ENCODE results near the gene FOS. TPM values are rescaled to one million over a fixed set of nuclear protein-coding genes. Genes with fewer than 3 reads are reported as not detected.

The FOS gene
- total and polyA plus RNA-seq, 2 experiments from 2014 or later: 107 to 124 TPM

- no peaks in the 10 kb centered on the region for H3K9me2 ChIP-seq (ENCODE audit: insufficient read depth)
- in situ Hi-C loops (cut with MboI): loop anchor here (10.0 kb wide), 1 partner anchor 170 kb away; no protein-coding TSS in a partner anchor
- TF ChIP-seq EZH2phosphoT487 (IDR thresholded peaks at IDR 0.05; ENCODE audit: insufficient read depth, low read depth) (no peak), EZH2 (IDR thresholded peaks at IDR 0.05; ENCODE audit: insufficient read depth, poor library complexity, severe bottlenecking) (no peak)
- no peaks in the 10 kb centered on the region for H3K9me3 ChIP-seq (ENCODE audit: low read depth)
- WGBS, 2 experiments (ENCODE audit: low coverage in 1 of 2, low lambda C conversion rate in 2 of 2, missing lambda C conversion rate in 2 of 2): 69 to 70% methylated on average over 4 of the region's 4 CpGs
- H3K27ac ChIP-seq: no peak overlapping the region
- no peak overlapping the region for H3K4me3 ChIP-seq
- H4K20me1 ChIP-seq (ENCODE audit: insufficient read depth): no peaks in the 10 kb centered on the region
- no peak overlapping the region for H2AFZ ChIP-seq
- H3K27me3 ChIP-seq (replicated peaks; ENCODE audit: insufficient read depth): no peaks in the 10 kb centered on the region
- H3K4me1 ChIP-seq (ENCODE audit: insufficient read depth): peaks cover 23% of the 10 kb centered on the region
- no peaks in the 10 kb centered on the region for H3K36me3 ChIP-seq (ENCODE audit: low read depth)
- DNase-seq: peak; percentile 83
- peaks cover 6% of the 10 kb centered on the region for H3F3A ChIP-seq (ENCODE audit: insufficient read depth)
- no peak overlapping the region for H3K9ac ChIP-seq
- H3K4me2 ChIP-seq (ENCODE audit: unreplicated experiment): peak overlapping the region; percentile 5
- no peaks in the 10 kb centered on the region for H3K79me2 ChIP-seq (ENCODE audit: insufficient read depth)
Measured at GRCh38 chr14:75315144-75315543, 36.5 kb downstream of the FOS start.

- in situ Hi-C loops (cut with MboI): loop anchor here (10.0 kb wide), 1 partner anchor 168 kb away; no protein-coding TSS in a partner anchor
- TF ChIP-seq EZH2phosphoT487 (IDR thresholded peaks at IDR 0.05; ENCODE audit: insufficient read depth, low read depth) (no peak), EZH2 (IDR thresholded peaks at IDR 0.05; ENCODE audit: insufficient read depth, poor library complexity, severe bottlenecking) (no peak)
- Histone ChIP-seq H4K20me1 (ENCODE audit: insufficient read depth) (no peaks in the 10 kb centered on the region), H3K4me1 (ENCODE audit: insufficient read depth) (peaks cover 13% of the 10 kb centered on the region; the same call in 1 of the 2 replicates), H3K9me2 (ENCODE audit: insufficient read depth) (no peaks in the 10 kb centered on the region), H3F3A (ENCODE audit: insufficient read depth) (no peaks in the 10 kb centered on the region), H3K4me2 (ENCODE audit: unreplicated experiment) (no peak overlapping the region), H2AFZ (no peak overlapping the region), H3K4me3 (no peak overlapping the region), H3K79me2 (ENCODE audit: insufficient read depth) (no peaks in the 10 kb centered on the region), H3K27me3 (replicated peaks; ENCODE audit: insufficient read depth) (no peaks in the 10 kb centered on the region), H3K27ac (no peak overlapping the region), H3K36me3 (ENCODE audit: low read depth) (no peaks in the 10 kb centered on the region), H3K9me3 (ENCODE audit: low read depth) (no peaks in the 10 kb centered on the region), H3K9ac (no peak overlapping the region)
- WGBS, 2 experiments (ENCODE audit: low coverage in 1 of 2, low lambda C conversion rate in 2 of 2, missing lambda C conversion rate in 2 of 2): 85 to 88% methylated on average over 4 of the region's 4 CpGs
- no peak for DNase-seq
Measured at GRCh38 chr14:75317148-75317547, 38.5 kb downstream of the FOS start.

- H3K9ac ChIP-seq: no peak overlapping the region
- no peaks in the 10 kb centered on the region for H3K27me3 ChIP-seq (replicated peaks; ENCODE audit: insufficient read depth)
- no peaks in the 10 kb centered on the region for H3K79me2 ChIP-seq (ENCODE audit: insufficient read depth)
- H3K4me3 ChIP-seq: no peak overlapping the region
- H3K4me1 ChIP-seq (ENCODE audit: insufficient read depth): peaks cover 15% of the 10 kb centered on the region
- no peaks in the 10 kb centered on the region for H3K9me3 ChIP-seq (ENCODE audit: low read depth)
- no peak overlapping the region for H2AFZ ChIP-seq
- H3K36me3 ChIP-seq (ENCODE audit: low read depth): no peaks in the 10 kb centered on the region
- no peak overlapping the region for H3K4me2 ChIP-seq (ENCODE audit: unreplicated experiment)
- no peaks in the 10 kb centered on the region for H3K9me2 ChIP-seq (ENCODE audit: insufficient read depth)
- peaks cover 2% of the 10 kb centered on the region; the same call in 1 of the 2 replicates for H3F3A ChIP-seq (ENCODE audit: insufficient read depth)
- TF ChIP-seq EZH2 (IDR thresholded peaks at IDR 0.05; ENCODE audit: insufficient read depth, poor library complexity, severe bottlenecking) (no peak), EZH2phosphoT487 (IDR thresholded peaks at IDR 0.05; ENCODE audit: insufficient read depth, low read depth) (no peak)
- no peak for DNase-seq
- no peak overlapping the region for H3K27ac ChIP-seq
- in situ Hi-C loops (cut with MboI): loop anchor here (10.0 kb wide), 1 partner anchor 166 kb away; no protein-coding TSS in a partner anchor
- no peaks in the 10 kb centered on the region for H4K20me1 ChIP-seq (ENCODE audit: insufficient read depth)
Measured at GRCh38 chr14:75318353-75318752, 39.7 kb downstream of the FOS start.

- Histone ChIP-seq H2AFZ (no peak overlapping the region), H3F3A (ENCODE audit: insufficient read depth) (peaks cover 3% of the 10 kb centered on the region; the same call in 1 of the 2 replicates), H3K36me3 (ENCODE audit: low read depth) (no peaks in the 10 kb centered on the region), H3K4me3 (no peak overlapping the region), H3K9me3 (ENCODE audit: low read depth) (no peaks in the 10 kb centered on the region), H3K4me2 (ENCODE audit: unreplicated experiment) (no peak overlapping the region), H3K79me2 (ENCODE audit: insufficient read depth) (no peaks in the 10 kb centered on the region), H3K9me2 (ENCODE audit: insufficient read depth) (no peaks in the 10 kb centered on the region), H3K4me1 (ENCODE audit: insufficient read depth) (peaks cover 20% of the 10 kb centered on the region), H4K20me1 (ENCODE audit: insufficient read depth) (no peaks in the 10 kb centered on the region), H3K9ac (no peak overlapping the region), H3K27ac (no peak overlapping the region), H3K27me3 (replicated peaks; ENCODE audit: insufficient read depth) (no peaks in the 10 kb centered on the region)
- no peak for DNase-seq
- 69 to 73% methylated on average over 2 of the region's 2 CpGs for WGBS, 2 experiments (ENCODE audit: low coverage in 1 of 2, low lambda C conversion rate in 2 of 2, missing lambda C conversion rate in 2 of 2)
- TF ChIP-seq EZH2phosphoT487 (IDR thresholded peaks at IDR 0.05; ENCODE audit: insufficient read depth, low read depth) (no peak), EZH2 (IDR thresholded peaks at IDR 0.05; ENCODE audit: insufficient read depth, poor library complexity, severe bottlenecking) (no peak)
- in situ Hi-C loops (cut with MboI): loop anchor here (10.0 kb wide), 1 partner anchor 166 kb away; no protein-coding TSS in a partner anchor
Measured at GRCh38 chr14:75319021-75319420, 40.4 kb downstream of the FOS start.

GRCh38 chr14:75320196-75320595 is 41.6 kb downstream of the FOS start:
- in situ Hi-C loops (cut with MboI): no loop called here
- Histone ChIP-seq H3K4me2 (ENCODE audit: unreplicated experiment) (no peak overlapping the region), H3K27me3 (replicated peaks; ENCODE audit: insufficient read depth) (no peaks in the 10 kb centered on the region), H3K9ac (no peak overlapping the region), H3K4me3 (no peak overlapping the region), H3K27ac (no peak overlapping the region), H3K79me2 (ENCODE audit: insufficient read depth) (no peaks in the 10 kb centered on the region), H3K36me3 (ENCODE audit: low read depth) (no peaks in the 10 kb centered on the region), H3F3A (ENCODE audit: insufficient read depth) (peaks cover 3% of the 10 kb centered on the region; the same call in 1 of the 2 replicates), H2AFZ (no peak overlapping the region), H4K20me1 (ENCODE audit: insufficient read depth) (no peaks in the 10 kb centered on the region), H3K9me3 (ENCODE audit: low read depth) (no peaks in the 10 kb centered on the region), H3K4me1 (ENCODE audit: insufficient read depth) (peaks cover 14% of the 10 kb centered on the region), H3K9me2 (ENCODE audit: insufficient read depth) (no peaks in the 10 kb centered on the region)
- no peak for TF ChIP-seq EZH2phosphoT487 (IDR thresholded peaks at IDR 0.05; ENCODE audit: insufficient read depth, low read depth)
- TF ChIP-seq EZH2 (IDR thresholded peaks at IDR 0.05; ENCODE audit: insufficient read depth, poor library complexity, severe bottlenecking): no peak
- 38 to 41% methylated on average over 7 of the region's 7 CpGs for WGBS, 2 experiments (ENCODE audit: low coverage in 1 of 2, low lambda C conversion rate in 2 of 2, missing lambda C conversion rate in 2 of 2)
- no peak for DNase-seq
